ENCODE results near the gene ANAPC7. TPM values are rescaled to one million over a fixed set of nuclear protein-coding genes. Genes with fewer than 3 reads are reported as not detected.
"Not testable (repeated sequence)": the region's sequence is repeated elsewhere in the genome, so short reads cannot be mapped to it uniquely, and the experiment has no call there.

Gene ANAPC7
- total RNA-seq, 2 donors from 2014 or later, result 22.1 to 40.1 TPM

GRCh38 chr12:110405126-110405662 lies 1.7 kb upstream of the ANAPC7 start:
- H3K4me1 ChIP-seq; H3K27me3 ChIP-seq; H3K27ac ChIP-seq; intact Hi-C loops (cut with DNase I); DNase-seq; H3K36me3 ChIP-seq; H3K9me3 ChIP-seq; H3K9ac ChIP-seq (ENCODE audit: low read depth in 2 of 2, low read length in 2 of 2); H3K4me3 ChIP-seq: not testable (repeated sequence)

- no peaks in the 10 kb centered on the region for H3K9me3 ChIP-seq
- H3K4me3 ChIP-seq, result peak overlapping the region; percentile 99
- intact Hi-C loops (cut with DNase I), result no loop called here
- peak overlapping the region; percentile 91 for H3K27ac ChIP-seq
- peak; percentile 79 for DNase-seq
- no peak for TF ChIP-seq CTCF (IDR thresholded peaks at IDR 0.05)
- peak overlapping the region; percentile 72 to 90 for H3K9ac ChIP-seq (ENCODE audit: low read depth in 2 of 2, low read length in 2 of 2)
- H3K4me1 ChIP-seq, result peaks cover 7% of the 10 kb centered on the region
- no peaks in the 10 kb centered on the region for H3K27me3 ChIP-seq
- no peaks in the 10 kb centered on the region for H3K36me3 ChIP-seq
Observed at GRCh38 chr12:110403976-110404682, 621 bp upstream of the ANAPC7 start.

- Histone ChIP-seq H3K9ac (ENCODE audit: low read depth in 2 of 2, low read length in 2 of 2) (no peak overlapping the region), H3K36me3 (peaks cover 10% of the 10 kb centered on the region)
Observed at GRCh38 chr12:110382683-110383082, 20.8 kb downstream of the ANAPC7 start.

GRCh38 chr12:110379631-110380030 lies 23.9 kb downstream of the ANAPC7 start:
- no peak for DNase-seq
- Histone ChIP-seq H3K36me3 (peaks cover 19% of the 10 kb centered on the region), H3K9me3 (no peaks in the 10 kb centered on the region), H3K9ac (ENCODE audit: low read depth in 2 of 2, low read length in 2 of 2) (no peak overlapping the region), H3K27ac (no peak overlapping the region), H3K4me1 (no peaks in the 10 kb centered on the region), H3K4me3 (no peak overlapping the region), H3K27me3 (no peaks in the 10 kb centered on the region)
- TF ChIP-seq CTCF (IDR thresholded peaks at IDR 0.05), result no peak
- intact Hi-C loops (cut with DNase I), result no loop called here

More at GRCh38 chr12:110382683-110383082, 20.8 kb downstream of the ANAPC7 start:
- Histone ChIP-seq H3K4me1 (no peaks in the 10 kb centered on the region), H3K9me3 (no peaks in the 10 kb centered on the region), H3K4me3 (no peak overlapping the region), H3K27ac (no peak overlapping the region), H3K27me3 (no peaks in the 10 kb centered on the region)
- no peak for DNase-seq
- no peak for TF ChIP-seq CTCF (IDR thresholded peaks at IDR 0.05)
- intact Hi-C loops (cut with DNase I), result no loop called here

- intact Hi-C loops (cut with DNase I), result no loop called here
- no peak overlapping the region for H3K4me3 ChIP-seq
- H3K27ac ChIP-seq, result no peak overlapping the region
- H3K36me3 ChIP-seq, result peaks cover 19% of the 10 kb centered on the region
- H3K4me1 ChIP-seq, result no peaks in the 10 kb centered on the region
- no peak for DNase-seq
- H3K9ac ChIP-seq (ENCODE audit: low read depth in 2 of 2, low read length in 2 of 2), result no peak overlapping the region
- H3K27me3 ChIP-seq, result no peaks in the 10 kb centered on the region
- no peaks in the 10 kb centered on the region for H3K9me3 ChIP-seq
- TF ChIP-seq CTCF (IDR thresholded peaks at IDR 0.05), result no peak
Observed at GRCh38 chr12:110379197-110379596, 24.3 kb downstream of the ANAPC7 start.

GRCh38 chr12:110378131-110378790 lies 25.2 kb downstream of the ANAPC7 start:
- intact Hi-C loops (cut with DNase I); H3K27me3 ChIP-seq; H3K9ac ChIP-seq (ENCODE audit: low read depth in 2 of 2, low read length in 2 of 2); H3K4me1 ChIP-seq; DNase-seq; H3K9me3 ChIP-seq; H3K27ac ChIP-seq; H3K4me3 ChIP-seq: not testable (repeated sequence)
- peaks cover 17% of the 10 kb centered on the region for H3K36me3 ChIP-seq
